Measurements from ENCODE around the gene IFT122.

IFT122 gene

GRCh38 chr3:129413687-129414506 lies 26.1 kb upstream of the IFT122 start:
- DNase-seq (ENCODE audit: low read depth in 2 of 2): no peak

GRCh38 chr3:129415378-129415777 lies 24.6 kb upstream of the IFT122 start:
- DNase-seq (ENCODE audit: low read depth in 2 of 2): no peak

- no peak for DNase-seq (ENCODE audit: low read depth in 2 of 2)
Observed at GRCh38 chr3:129415830-129416229, 24.2 kb upstream of the IFT122 start.

GRCh38 chr3:129416415-129416814 lies 23.6 kb upstream of the IFT122 start:
- DNase-seq (ENCODE audit: low read depth in 2 of 2): no peak

- no peak for DNase-seq (ENCODE audit: low read depth in 2 of 2)
Observed at GRCh38 chr3:129417326-129417725, 22.7 kb upstream of the IFT122 start.

GRCh38 chr3:129418041-129418973 lies 21.7 kb upstream of the IFT122 start:
- no peak for DNase-seq (ENCODE audit: low read depth in 2 of 2)

GRCh38 chr3:129419476-129419875 lies 20.5 kb upstream of the IFT122 start:
- DNase-seq (ENCODE audit: low read depth in 2 of 2): no peak

GRCh38 chr3:129421236-129421883 lies 18.7 kb upstream of the IFT122 start:
- no peak for DNase-seq (ENCODE audit: low read depth in 2 of 2)

GRCh38 chr3:129421988-129422745 lies 17.9 kb upstream of the IFT122 start:
- DNase-seq (ENCODE audit: low read depth in 2 of 2): no peak

GRCh38 chr3:129422897-129423296 lies 17.1 kb upstream of the IFT122 start:
- DNase-seq (ENCODE audit: low read depth in 2 of 2): no peak

GRCh38 chr3:129424185-129424841 lies 15.7 kb upstream of the IFT122 start:
- no peak for DNase-seq (ENCODE audit: low read depth in 2 of 2)

- DNase-seq (ENCODE audit: low read depth in 2 of 2): no peak
Observed at GRCh38 chr3:129425213-129425612, 14.8 kb upstream of the IFT122 start.

- DNase-seq (ENCODE audit: low read depth in 2 of 2): no peak
Observed at GRCh38 chr3:129425619-129426018, 14.4 kb upstream of the IFT122 start.

- no peak for DNase-seq (ENCODE audit: low read depth in 2 of 2)
Observed at GRCh38 chr3:129428007-129428375, 12.0 kb upstream of the IFT122 start.

- peak; percentile 79 to 81 for DNase-seq (ENCODE audit: low read depth in 2 of 2)
Observed at GRCh38 chr3:129428376-129429079, 11.5 kb upstream of the IFT122 start, which contains the start of gene EFCAB12. Gene EFCAB12, minus strand, starts transcription at chr3:129428636. Its CDS starts 148 bp downstream, at chr3:129428488.

- DNase-seq (ENCODE audit: low read depth in 2 of 2): no peak
Observed at GRCh38 chr3:129429080-129429451, 11.0 kb upstream of the IFT122 start.

GRCh38 chr3:129429602-129430001 lies 10.4 kb upstream of the IFT122 start:
- no peak for DNase-seq (ENCODE audit: low read depth in 2 of 2)

GRCh38 chr3:129432036-129432435 lies 8.0 kb upstream of the IFT122 start:
- DNase-seq (ENCODE audit: low read depth in 2 of 2): no peak

- no peak for DNase-seq (ENCODE audit: low read depth in 2 of 2)
Observed at GRCh38 chr3:129432671-129433070, 7.4 kb upstream of the IFT122 start.

- DNase-seq (ENCODE audit: low read depth in 2 of 2): no peak
Observed at GRCh38 chr3:129433565-129433964, 6.5 kb upstream of the IFT122 start.
